Endothelial cell of umbilical vein (primary cell): ENCODE data around the gene OAF. TPM values are rescaled to one million over a fixed set of nuclear protein-coding genes. Genes with fewer than 3 reads are reported as not detected.

ENCODE experiments used
- BruUV-seq: library from RNA; stranded (reverse); fragments of 400-500 nt; replicated peaks from 2 replicates; lab custom pipeline; 2021; lab: Mats Ljungman, UMichigan
- CTCF ChIA-PET: fragments of 300-600, 350-600 bp; sonication (Branson Sonifier 250); formaldehyde crosslinking; loops from one replicate; lab custom pipeline; 2021; ENCODE audit warnings: antibody characterized with exemption, inconsistent platforms; lab: Charles Lee
- POLR2A ChIA-PET: fragments of 300-600, 350-600 bp; sonication (Branson Sonifier 250); formaldehyde crosslinking; loops from one replicate; lab custom pipeline; 2021; ENCODE audit warnings: antibody characterized with exemption, inconsistent platforms; lab: Charles Lee
- DNase-seq: peaks from one replicate; pipeline ENCODE4 v3.0.0-alpha.2; 2011; ENCODE audit warnings: low read depth, low spot score
- FAIRE-seq: peaks from 2 replicates; lab custom pipeline; 2011; peaks lifted over from hg19 to GRCh38; lab: Jason Lieb, UNC
- H2AFZ ChIP-seq: 2 replicates; pipeline ENCODE4 v1.6.0; 2012; ENCODE audit warnings: low read depth, low read length, control low read depth, inconsistent platforms
- H3K27ac ChIP-seq: 2 replicates; pipeline ENCODE4 v1.5.1; 2011; ENCODE audit warnings: low read depth, mild to moderate bottlenecking, control low read depth, low read length, moderate library complexity; ENCODE audit not compliant: insufficient read depth
- H3K27me3 ChIP-seq, 2 experiments: 2 replicates each; pipeline versions ENCODE4 v1.6.0 to v1.6.1; 2011; ENCODE audit warnings: low read length in 2 of 2, mixed read lengths in 1 of 2; ENCODE audit not compliant: control insufficient read depth in 2 of 2, insufficient read depth in 2 of 2
- H3K36me3 ChIP-seq, 2 experiments: 2 replicates in 1 of 2; 3 replicates in 1 of 2; pipeline ENCODE4 v1.5.1; 2011; ENCODE audit warnings: low read length in 2 of 2, mild to moderate bottlenecking in 1 of 2, moderate library complexity in 1 of 2; ENCODE audit not compliant: control insufficient read depth in 2 of 2, insufficient read depth in 2 of 2; ENCODE audit errors: extremely low read depth in 1 of 2
- H3K4me1 ChIP-seq: 3 replicates; pipeline ENCODE4 v1.5.1; 2011; ENCODE audit warnings: mild to moderate bottlenecking, low read length; ENCODE audit not compliant: control insufficient read depth, insufficient read depth; ENCODE audit errors: extremely low read depth
- H3K4me2 ChIP-seq: 2 replicates; pipeline ENCODE4 v1.6.1; 2011; ENCODE audit warnings: low read length, control low read depth, mixed read lengths; ENCODE audit not compliant: insufficient read depth
- H3K4me3 ChIP-seq, 3 experiments: fragments of 200-600 bp in 1 of 3; sonication (generic), shearing (Covaris generic) in 1 of 3; replicated peaks in 1 of 3; 2 replicates each; pipeline ENCODE4 v1.5.1; 2011 to 2016; ENCODE audit warnings: control low read depth in 3 of 3, low read length in 3 of 3, mild to moderate bottlenecking in 2 of 3, inconsistent platforms in 1 of 3, low read depth in 1 of 3, moderate library complexity in 1 of 3; ENCODE audit not compliant: insufficient read depth in 1 of 3
- H3K79me2 ChIP-seq: 2 replicates; pipeline ENCODE4 v1.6.0; 2012; ENCODE audit warnings: low read length, inconsistent platforms; ENCODE audit not compliant: control insufficient read depth, insufficient read depth
- H3K9ac ChIP-seq: replicated peaks from 2 replicates; pipeline ENCODE3; 2011; ENCODE audit warnings: low read length, control low read depth; ENCODE audit not compliant: insufficient read depth; ENCODE audit errors: extremely low read depth
- H3K9me1 ChIP-seq: replicated peaks from 3 replicates; pipeline ENCODE4 v1.6.0; 2011; ENCODE audit warnings: mild to moderate bottlenecking, low read length; ENCODE audit not compliant: control insufficient read depth, insufficient read depth; ENCODE audit errors: extremely low read depth
- H3K9me3 ChIP-seq: replicated peaks from 2 replicates; pipeline ENCODE4 v1.5.1; 2012; ENCODE audit warnings: low read length, inconsistent platforms; ENCODE audit not compliant: control insufficient read depth, insufficient read depth
- H4K20me1 ChIP-seq: replicated peaks from 2 replicates; pipeline ENCODE3; 2011; ENCODE audit warnings: mild to moderate bottlenecking, low read length; ENCODE audit not compliant: control insufficient read depth, insufficient read depth; ENCODE audit errors: extremely low read depth
- EZH2 ChIP-seq: IDR thresholded peaks from 2 replicates; pipeline ENCODE4 v1.6.1; 2012; ENCODE audit warnings: borderline replicate concordance, low read depth, mild to moderate bottlenecking, moderate library complexity, low read length, inconsistent platforms; ENCODE audit not compliant: severe bottlenecking
- FOS ChIP-seq: IDR thresholded peaks from 2 replicates; pipeline ENCODE4 v1.6.1; 2011; ENCODE audit warnings: mild to moderate bottlenecking, low read length, moderate library complexity, borderline replicate concordance; ENCODE audit not compliant: insufficient read depth
- MYC ChIP-seq: IDR thresholded peaks from one replicate; pipeline ENCODE4 v1.6.1; 2011; ENCODE audit warnings: mild to moderate bottlenecking, low read depth, low read length
- POLR2A ChIP-seq: IDR thresholded peaks from 2 replicates; pipeline ENCODE4 v1.6.1; 2012; ENCODE audit warnings: low read depth, mild to moderate bottlenecking, control low read depth, low read length
- dilution Hi-C: fragments of 300-500 bp; cut with MboI; formaldehyde crosslinking; loops from one replicate; pipeline ENCODE4 v1.15.0; 2019; ENCODE audit warnings: low sequenced_read_pairs; ENCODE audit not compliant: extremely low pct_ligation_motif_present
- intact Hi-C: fragments of 100-400 bp; cut with micrococcal nuclease; formaldehyde crosslinking; loops from one replicate; pipeline ENCODE4 v1.10.0; 2022
- polyA plus RNA-seq, 4 experiments: library from polyadenylated mRNA; depleted of rRNA in 3 of 4; stranded (reverse) in 3 of 4; unstranded in 1 of 4; fragments of >200 nt; gene quantifications; 2 replicates each; pipeline versions ENCODE4 v1.2.1 to v1.2.3, GENCODE V29; 2011 to 2012; ENCODE audit warnings: missing spikeins in 1 of 4
- total RNA-seq: library from RNA; stranded (reverse); gene quantifications from 2 replicates; pipeline ENCODE4 v1.2.3, GENCODE V29; 2021
- TF ChIP-seq, protein P1 (sequence below), 2 donors: IDR thresholded peaks; 1 replicate in 1 of 2; 2 replicates in 1 of 2; pipeline ENCODE4 v1.5.1; 2011; ENCODE audit warnings: low read length in 2 of 2, mild to moderate bottlenecking in 2 of 2, moderate library complexity in 2 of 2, control low read depth in 1 of 2, inconsistent platforms in 1 of 2, low read depth in 1 of 2; ENCODE audit not compliant: insufficient read depth in 1 of 2; ENCODE audit errors: extremely low read depth in 1 of 2
- TF ChIP-seq, protein P2 (sequence below): IDR thresholded peaks from 2 replicates; pipeline ENCODE4 v1.6.1; 2011; ENCODE audit not compliant: insufficient read depth, insufficient read length

OAF gene
- total and polyA plus RNA-seq, 2 donors (not counting 3 experiments of a cell fraction or from before 2014, with no cell fraction given), result 32.1 to 33.8 TPM

DNA sequence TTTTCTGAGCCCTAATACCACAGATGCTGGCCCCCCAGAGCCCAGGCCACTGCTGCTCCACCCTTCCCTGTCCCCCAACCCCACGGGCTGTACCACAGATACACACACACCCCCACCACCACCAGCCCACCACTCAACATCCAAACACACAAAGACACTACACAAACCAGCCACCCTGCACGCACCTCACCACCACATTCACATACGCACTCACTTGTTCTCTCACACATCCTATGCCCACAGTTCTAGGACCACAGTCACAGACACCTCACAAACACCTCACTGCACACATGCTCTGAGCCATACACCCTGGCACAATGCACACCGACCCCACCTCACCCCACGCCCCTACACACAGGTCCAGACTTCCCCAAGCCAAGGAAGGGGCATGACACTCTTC lies 22.5 kb upstream of the OAF start:
- no peaks in the 10 kb centered on the region for H4K20me1 ChIP-seq
- CTCF ChIA-PET, result interaction anchor here (1.5 kb wide), 1 partner anchor 112 kb away, joined by 3 read pairs; no protein-coding TSS in a partner anchor
- H3K79me2 ChIP-seq, result no peaks in the 10 kb centered on the region
- no peak overlapping the region for H3K27ac ChIP-seq
- no peak for DNase-seq
- no peaks in the 10 kb centered on the region for H3K4me1 ChIP-seq
- H3K4me2 ChIP-seq, result no peak overlapping the region
- no peaks in the 10 kb centered on the region for H3K9me1 ChIP-seq
- H3K9ac ChIP-seq, result no peak overlapping the region
- no peak overlapping the region for H2AFZ ChIP-seq
- dilution Hi-C loops (no loop called here), intact Hi-C loops (no loop called here)
- POLR2A ChIA-PET, result no interaction called here
- H3K27me3 ChIP-seq, result peaks cover 8 to 9% of the 10 kb centered on the region in 2 experiments
- no peak overlapping the region for H3K4me3 ChIP-seq
- no peaks in the 10 kb centered on the region for H3K9me3 ChIP-seq
- no peaks in the 10 kb centered on the region for H3K36me3 ChIP-seq
- BruUV-seq, result no TSS peak
- no peak for FAIRE-seq
- TF ChIP-seq, protein P1, sequence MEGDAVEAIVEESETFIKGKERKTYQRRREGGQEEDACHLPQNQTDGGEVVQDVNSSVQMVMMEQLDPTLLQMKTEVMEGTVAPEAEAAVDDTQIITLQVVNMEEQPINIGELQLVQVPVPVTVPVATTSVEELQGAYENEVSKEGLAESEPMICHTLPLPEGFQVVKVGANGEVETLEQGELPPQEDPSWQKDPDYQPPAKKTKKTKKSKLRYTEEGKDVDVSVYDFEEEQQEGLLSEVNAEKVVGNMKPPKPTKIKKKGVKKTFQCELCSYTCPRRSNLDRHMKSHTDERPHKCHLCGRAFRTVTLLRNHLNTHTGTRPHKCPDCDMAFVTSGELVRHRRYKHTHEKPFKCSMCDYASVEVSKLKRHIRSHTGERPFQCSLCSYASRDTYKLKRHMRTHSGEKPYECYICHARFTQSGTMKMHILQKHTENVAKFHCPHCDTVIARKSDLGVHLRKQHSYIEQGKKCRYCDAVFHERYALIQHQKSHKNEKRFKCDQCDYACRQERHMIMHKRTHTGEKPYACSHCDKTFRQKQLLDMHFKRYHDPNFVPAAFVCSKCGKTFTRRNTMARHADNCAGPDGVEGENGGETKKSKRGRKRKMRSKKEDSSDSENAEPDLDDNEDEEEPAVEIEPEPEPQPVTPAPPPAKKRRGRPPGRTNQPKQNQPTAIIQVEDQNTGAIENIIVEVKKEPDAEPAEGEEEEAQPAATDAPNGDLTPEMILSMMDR (IDR thresholded peaks at IDR 0.05; ENCODE audit: extremely low read depth in 1 of 2, insufficient read depth in 1 of 2, low read depth in 1 of 2, low read length in 2 of 2), result no peak
- no peak for TF ChIP-seq MYC
- TF ChIP-seq POLR2A, result no peak
- TF ChIP-seq, protein P2, sequence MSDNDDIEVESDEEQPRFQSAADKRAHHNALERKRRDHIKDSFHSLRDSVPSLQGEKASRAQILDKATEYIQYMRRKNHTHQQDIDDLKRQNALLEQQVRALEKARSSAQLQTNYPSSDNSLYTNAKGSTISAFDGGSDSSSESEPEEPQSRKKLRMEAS, result no peak
- no peak for TF ChIP-seq FOS
- TF ChIP-seq EZH2, result no peak
